Fibroblast of pulmonary artery (primary cell): ENCODE measurements around the gene ARMC6.

Source experiments
- DNase-seq: peaks from one replicate; pipeline ENCODE4 v3.0.0-alpha.2; 2010; ENCODE audit warnings: low read depth
- H3K4me3 ChIP-seq: replicated peaks from 2 replicates; pipeline ENCODE4 v1.5.1; 2011; ENCODE audit warnings: low read depth, mild to moderate bottlenecking, control low read depth, low read length, moderate library complexity
- TF ChIP-seq, protein P1 (sequence below): IDR thresholded peaks from 2 replicates; pipeline ENCODE4 v1.5.1; 2011; ENCODE audit warnings: mild to moderate bottlenecking, control low read depth, low read length, inconsistent platforms; ENCODE audit errors: missing control alignments

ARMC6 gene

DNA sequence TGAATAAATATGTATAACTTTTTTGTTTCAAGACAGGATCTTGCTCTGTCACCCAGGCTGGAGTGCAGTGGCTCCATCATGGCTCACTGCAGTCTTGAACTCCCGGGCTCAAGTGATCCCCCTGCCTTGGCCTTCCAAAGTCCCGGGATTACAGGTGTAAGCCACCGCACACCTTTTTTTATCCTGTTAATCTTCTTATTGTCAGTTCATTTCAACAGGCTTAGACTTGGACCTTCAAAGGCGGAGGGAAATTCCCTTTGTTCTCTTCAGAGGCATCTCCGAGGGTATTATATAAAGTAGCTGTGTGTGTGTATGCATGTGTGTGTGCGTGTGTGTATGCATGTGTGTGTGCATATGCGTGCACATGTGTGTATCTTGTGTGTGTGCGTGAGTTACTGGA, 35.1 kb upstream of the ARMC6 start:
- H3K4me3 ChIP-seq = no peak overlapping the region
- no peak for DNase-seq
- TF ChIP-seq, protein P1, sequence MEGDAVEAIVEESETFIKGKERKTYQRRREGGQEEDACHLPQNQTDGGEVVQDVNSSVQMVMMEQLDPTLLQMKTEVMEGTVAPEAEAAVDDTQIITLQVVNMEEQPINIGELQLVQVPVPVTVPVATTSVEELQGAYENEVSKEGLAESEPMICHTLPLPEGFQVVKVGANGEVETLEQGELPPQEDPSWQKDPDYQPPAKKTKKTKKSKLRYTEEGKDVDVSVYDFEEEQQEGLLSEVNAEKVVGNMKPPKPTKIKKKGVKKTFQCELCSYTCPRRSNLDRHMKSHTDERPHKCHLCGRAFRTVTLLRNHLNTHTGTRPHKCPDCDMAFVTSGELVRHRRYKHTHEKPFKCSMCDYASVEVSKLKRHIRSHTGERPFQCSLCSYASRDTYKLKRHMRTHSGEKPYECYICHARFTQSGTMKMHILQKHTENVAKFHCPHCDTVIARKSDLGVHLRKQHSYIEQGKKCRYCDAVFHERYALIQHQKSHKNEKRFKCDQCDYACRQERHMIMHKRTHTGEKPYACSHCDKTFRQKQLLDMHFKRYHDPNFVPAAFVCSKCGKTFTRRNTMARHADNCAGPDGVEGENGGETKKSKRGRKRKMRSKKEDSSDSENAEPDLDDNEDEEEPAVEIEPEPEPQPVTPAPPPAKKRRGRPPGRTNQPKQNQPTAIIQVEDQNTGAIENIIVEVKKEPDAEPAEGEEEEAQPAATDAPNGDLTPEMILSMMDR = no peak

DNA sequence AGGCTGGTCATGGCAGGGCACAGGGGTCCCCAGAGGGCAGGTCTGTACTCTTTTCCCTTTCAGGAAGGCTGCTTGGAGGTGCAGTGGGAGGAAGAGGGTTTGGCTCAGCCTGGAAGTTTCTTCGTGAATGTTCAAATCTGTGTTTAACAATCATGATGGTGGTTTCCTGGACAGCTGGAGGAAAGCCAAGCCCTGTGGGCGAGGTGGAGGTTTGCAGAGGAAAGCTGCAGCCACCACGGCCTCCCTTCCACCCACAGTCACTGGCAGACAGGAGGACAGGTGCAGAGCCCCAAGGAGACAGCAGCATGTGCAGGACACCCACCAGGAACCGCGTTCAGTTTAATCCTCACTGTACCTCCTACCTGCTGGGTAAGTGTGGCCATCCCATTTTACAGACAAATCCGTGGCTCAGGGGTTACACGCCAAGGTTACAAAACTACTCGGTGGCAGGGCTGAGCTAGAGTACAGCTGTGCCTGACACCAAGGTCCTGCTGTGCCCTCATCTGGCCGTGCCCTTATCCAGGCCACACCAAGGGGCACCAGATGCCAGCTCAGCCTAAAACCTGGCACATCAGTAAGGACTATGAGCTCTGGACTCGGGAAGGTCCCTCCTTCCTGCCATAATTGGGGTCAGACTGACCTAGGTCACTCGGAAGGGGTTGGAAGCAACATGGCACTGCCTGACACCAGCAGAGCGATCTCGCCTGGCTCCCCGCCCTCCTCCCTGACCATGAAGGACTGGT, 34.2 kb upstream of the ARMC6 start:
- peak; percentile 48 for DNase-seq
- TF ChIP-seq, protein P1 = no peak
- no peak overlapping the region for H3K4me3 ChIP-seq

DNA sequence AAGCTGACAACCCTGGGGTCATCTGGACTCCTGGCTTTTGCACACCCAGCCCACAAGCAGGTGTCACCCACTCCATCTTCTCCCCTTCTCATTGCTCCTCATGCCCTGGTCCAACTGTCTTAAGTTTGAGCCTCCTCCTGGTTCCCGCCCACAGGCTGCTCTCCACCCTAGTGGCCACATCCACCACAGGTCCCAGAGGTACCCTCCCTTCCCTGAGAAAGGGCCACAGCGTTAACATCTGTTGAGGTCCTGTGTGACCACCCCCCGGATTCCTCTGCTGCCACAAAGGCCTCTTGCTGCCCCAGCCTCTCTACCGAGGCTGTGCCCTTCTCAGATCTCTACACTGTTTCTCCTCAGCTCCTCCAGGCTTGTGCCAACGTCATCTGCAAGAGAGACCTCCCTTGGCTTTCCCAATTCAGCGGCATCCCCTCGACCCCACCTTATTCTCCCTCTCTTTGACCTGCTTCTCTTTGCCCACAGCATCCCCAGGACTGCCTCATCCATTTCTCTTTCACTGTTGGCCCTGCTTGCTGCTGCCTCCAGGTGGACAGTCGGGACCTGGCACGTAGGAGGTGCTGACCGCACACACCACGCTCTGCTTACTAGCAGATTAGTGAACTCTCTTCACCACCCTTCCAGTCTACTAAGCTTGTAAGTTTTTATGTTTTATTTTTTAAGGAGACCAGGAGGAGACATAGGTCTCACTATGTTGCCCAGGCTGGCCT, 33.3 kb upstream of the ARMC6 start:
- peak; percentile 35 for DNase-seq
- no peak overlapping the region for H3K4me3 ChIP-seq
- TF ChIP-seq, protein P1 = peak; percentile 38

DNA sequence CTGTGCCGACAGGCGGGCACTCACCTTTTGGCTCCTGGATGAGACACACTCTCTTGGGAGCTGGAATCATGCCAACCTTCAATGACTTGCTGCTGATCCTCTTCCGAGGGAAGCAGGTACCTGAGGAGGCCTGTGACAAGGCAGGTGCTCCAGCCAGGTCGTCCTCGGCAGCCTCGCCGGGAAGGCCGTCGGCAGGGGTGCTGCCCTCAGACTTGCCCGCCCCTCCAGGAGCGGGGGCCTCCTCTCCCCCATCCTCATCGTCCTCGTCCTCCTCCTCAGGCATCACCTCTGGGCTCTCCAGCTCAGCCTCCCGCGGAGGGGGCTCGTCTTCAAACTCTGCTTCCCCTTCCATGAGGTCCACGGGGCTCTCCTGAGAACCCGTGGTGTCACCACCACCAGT, 29.3 kb upstream of the ARMC6 start:
- TF ChIP-seq, protein P1 = no peak
- no peak for DNase-seq
- H3K4me3 ChIP-seq = no peak overlapping the region

DNA sequence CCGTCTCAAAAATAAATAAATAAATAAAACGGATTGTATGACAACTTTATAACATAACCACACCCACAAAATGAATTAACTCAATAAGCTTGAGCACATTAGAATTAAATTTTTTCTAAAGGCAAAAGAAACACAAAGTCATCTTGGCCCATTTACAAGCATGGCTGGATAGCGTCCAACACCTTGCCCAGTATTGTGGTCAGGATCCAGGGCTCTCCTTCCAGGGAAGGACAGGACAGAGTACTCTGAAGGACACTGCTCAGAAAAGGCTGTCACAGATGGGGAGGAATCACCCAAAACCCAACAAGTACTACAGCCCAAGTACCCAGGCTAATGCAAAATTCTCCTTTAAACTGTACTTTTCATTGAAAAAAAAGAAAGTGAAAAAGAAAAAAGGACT, 27.2 kb upstream of the ARMC6 start:
- TF ChIP-seq, protein P1 = no peak
- peak; percentile 25 for DNase-seq
- no peak overlapping the region for H3K4me3 ChIP-seq

DNA sequence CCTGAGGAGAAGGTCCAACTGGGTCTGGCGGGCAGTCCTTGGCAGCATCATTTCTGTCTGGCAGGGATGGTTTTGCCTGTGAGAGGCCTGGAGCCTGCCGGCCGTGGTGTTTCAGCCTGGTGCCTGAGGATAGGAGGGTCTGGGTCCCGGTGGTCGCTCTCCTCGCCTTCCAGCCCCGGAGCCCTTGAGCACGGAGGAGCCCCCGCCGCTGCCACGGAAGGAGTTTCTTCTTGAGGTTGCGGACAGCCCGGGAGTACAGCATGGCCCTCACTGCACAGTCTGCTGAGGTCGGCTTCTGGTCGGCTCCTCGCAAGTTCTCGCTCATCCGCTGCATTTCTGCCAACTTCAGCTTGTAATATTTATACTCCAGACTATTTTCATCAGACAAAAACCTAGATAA, 23.5 kb upstream of the ARMC6 start:
- H3K4me3 ChIP-seq = no peak overlapping the region
- DNase-seq = no peak
- TF ChIP-seq, protein P1 = no peak

DNA sequence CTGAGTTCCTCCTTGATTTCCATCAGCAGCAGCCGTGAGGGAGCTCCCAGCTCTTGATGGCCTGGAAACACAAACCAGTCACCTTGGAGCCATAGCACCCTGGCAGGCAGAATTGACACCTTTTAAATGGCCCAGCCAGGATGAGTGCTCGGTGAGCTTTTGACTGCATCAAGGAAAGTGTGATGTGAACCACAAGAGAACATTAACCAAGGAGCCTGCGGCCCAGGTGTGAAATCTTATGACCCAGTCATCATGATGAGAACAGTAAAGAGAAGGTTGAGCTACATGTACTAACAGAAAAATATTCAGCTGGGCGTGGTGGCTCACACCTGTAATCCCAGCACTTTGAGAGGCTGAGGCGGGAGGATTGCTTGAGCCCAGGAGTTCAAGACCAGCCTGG, 22.9 kb upstream of the ARMC6 start:
- TF ChIP-seq, protein P1 = no peak
- H3K4me3 ChIP-seq = no peak overlapping the region
- DNase-seq = no peak
